ENCODE data around the gene NCOA7. TPM values are rescaled to one million over a fixed set of nuclear protein-coding genes. Genes with fewer than 3 reads are reported as not detected.
A peak's percentile ranks its signal among the peaks of the same experiment; 100 is the strongest.

Gene NCOA7
- total and polyA plus RNA-seq, 12 donors = 24.5 to 180 (median 70.8) TPM

DNA sequence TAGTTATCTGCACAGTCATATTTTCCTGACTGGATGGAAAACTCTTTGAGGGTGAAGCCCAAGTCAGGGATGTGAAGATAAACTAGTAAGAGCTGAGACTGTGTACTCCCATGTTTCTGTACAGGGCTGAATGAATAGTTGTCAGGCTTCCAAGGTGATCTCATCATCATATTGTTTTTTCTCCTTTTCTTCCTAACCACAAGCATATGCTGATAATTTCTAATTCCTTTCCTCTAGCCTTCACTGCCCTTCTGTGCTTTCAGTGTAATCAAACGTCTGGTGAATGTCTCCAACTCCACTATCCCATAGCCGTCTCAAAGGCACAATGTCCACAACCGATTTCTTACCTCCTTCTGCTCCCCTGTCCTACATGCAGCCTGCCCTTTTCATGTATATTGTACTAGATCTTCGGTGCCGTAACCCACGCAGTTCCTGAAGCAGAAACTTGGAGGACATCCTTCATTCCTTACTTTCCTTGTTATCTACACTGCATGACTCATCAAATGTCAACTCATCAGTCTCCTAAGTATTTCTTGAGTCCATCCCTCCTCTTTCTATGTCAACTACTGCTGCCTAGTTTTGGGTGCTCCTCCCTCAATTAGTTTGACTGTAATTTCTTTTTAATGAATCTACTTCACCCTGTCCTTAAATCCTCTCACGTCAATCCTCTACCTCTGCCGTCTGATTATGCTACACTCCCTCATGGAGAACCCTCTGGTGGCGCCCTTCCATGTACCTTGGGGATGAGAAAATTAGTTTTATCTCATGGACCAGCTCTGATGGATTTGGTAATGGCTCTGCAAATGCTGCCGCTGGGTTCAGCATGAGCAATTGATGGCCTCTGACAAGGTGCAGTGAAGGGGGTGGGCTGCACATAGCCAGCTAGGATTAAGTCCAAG is 21.9 kb downstream of the NCOA7 start:
- no peaks in the 10 kb centered on the region for H3K9me3 ChIP-seq (replicated peaks in 1 of 3)
- intact Hi-C loops (cut with DNase I) = no loop called here
- peaks cover 30 to 89% of the 10 kb centered on the region in 2 donors for H3K4me1 ChIP-seq (replicated peaks in 1 of 2)
- TF ChIP-seq, protein P1, sequence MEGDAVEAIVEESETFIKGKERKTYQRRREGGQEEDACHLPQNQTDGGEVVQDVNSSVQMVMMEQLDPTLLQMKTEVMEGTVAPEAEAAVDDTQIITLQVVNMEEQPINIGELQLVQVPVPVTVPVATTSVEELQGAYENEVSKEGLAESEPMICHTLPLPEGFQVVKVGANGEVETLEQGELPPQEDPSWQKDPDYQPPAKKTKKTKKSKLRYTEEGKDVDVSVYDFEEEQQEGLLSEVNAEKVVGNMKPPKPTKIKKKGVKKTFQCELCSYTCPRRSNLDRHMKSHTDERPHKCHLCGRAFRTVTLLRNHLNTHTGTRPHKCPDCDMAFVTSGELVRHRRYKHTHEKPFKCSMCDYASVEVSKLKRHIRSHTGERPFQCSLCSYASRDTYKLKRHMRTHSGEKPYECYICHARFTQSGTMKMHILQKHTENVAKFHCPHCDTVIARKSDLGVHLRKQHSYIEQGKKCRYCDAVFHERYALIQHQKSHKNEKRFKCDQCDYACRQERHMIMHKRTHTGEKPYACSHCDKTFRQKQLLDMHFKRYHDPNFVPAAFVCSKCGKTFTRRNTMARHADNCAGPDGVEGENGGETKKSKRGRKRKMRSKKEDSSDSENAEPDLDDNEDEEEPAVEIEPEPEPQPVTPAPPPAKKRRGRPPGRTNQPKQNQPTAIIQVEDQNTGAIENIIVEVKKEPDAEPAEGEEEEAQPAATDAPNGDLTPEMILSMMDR (IDR thresholded peaks at IDR 0.05) = no peak
- peak in 1 of 2 donors; percentile 11 for TF ChIP-seq POLR2A (IDR thresholded peaks at IDR 0.05)
- H3K27ac ChIP-seq = peak overlapping the region in 4 of 5 donors; percentile 21 to 84 (median 74)
- H3K36me3 ChIP-seq (replicated peaks in 1 of 2) = peaks cover 0 to 9% of the 10 kb centered on the region in 2 donors
- H3K27me3 ChIP-seq = no peaks in the 10 kb centered on the region
- peak overlapping the region in 1 of 4 donors; percentile 11 for H3K4me3 ChIP-seq
- WGBS, 4 donors = 46 to 50% (median 47%) methylated on average over 10 of the region's 10 CpGs
- DNase-seq = peak in 2 of 7 donors; percentile 43 to 66

GRCh38 chr6:125814481-125814880 is 23.7 kb downstream of the NCOA7 start:
- 45 to 51% (median 49%) methylated on average over 4 of the region's 4 CpGs for WGBS, 4 donors
- H3K4me1 ChIP-seq (replicated peaks in 1 of 2) = peaks cover 48 to 100% of the 10 kb centered on the region in 2 donors
- intact Hi-C loops (cut with DNase I) = no loop called here
- no peaks in the 10 kb centered on the region for H3K9me3 ChIP-seq (replicated peaks in 1 of 3)
- H3K4me3 ChIP-seq = no peak overlapping the region
- H3K36me3 ChIP-seq (replicated peaks in 1 of 2) = peaks cover 0 to 9% of the 10 kb centered on the region in 2 donors
- no peak for DNase-seq
- no peak for TF ChIP-seq POLR2A (IDR thresholded peaks at IDR 0.05)
- TF ChIP-seq, protein P1 (IDR thresholded peaks at IDR 0.05) = no peak
- H3K27me3 ChIP-seq = no peaks in the 10 kb centered on the region
- H3K27ac ChIP-seq = peak overlapping the region in 2 of 5 donors; percentile 0 to 84

GRCh38 chr6:125815080-125815910 is 24.5 kb downstream of the NCOA7 start:
- Histone ChIP-seq H3K4me1 (replicated peaks in 1 of 2) (peaks cover 49 to 100% of the 10 kb centered on the region in 2 donors), H3K27ac (peak overlapping the region in 3 of 5 donors; percentile 0 to 84 (median 71)), H3K36me3 (replicated peaks in 1 of 2) (peaks cover 0 to 15% of the 10 kb centered on the region in 2 donors), H3K27me3 (no peaks in the 10 kb centered on the region), H3K4me3 (peak overlapping the region in 1 of 4 donors; percentile 13), H3K9me3 (replicated peaks in 1 of 3) (no peaks in the 10 kb centered on the region)
- DNase-seq = no peak
- TF ChIP-seq, protein P1 (IDR thresholded peaks at IDR 0.05) = no peak
- TF ChIP-seq POLR2A (IDR thresholded peaks at IDR 0.05) = no peak
- 43 to 51% (median 46%) methylated on average over 5 of the region's 5 CpGs for WGBS, 4 donors
- intact Hi-C loops (cut with DNase I) = no loop called here

DNA sequence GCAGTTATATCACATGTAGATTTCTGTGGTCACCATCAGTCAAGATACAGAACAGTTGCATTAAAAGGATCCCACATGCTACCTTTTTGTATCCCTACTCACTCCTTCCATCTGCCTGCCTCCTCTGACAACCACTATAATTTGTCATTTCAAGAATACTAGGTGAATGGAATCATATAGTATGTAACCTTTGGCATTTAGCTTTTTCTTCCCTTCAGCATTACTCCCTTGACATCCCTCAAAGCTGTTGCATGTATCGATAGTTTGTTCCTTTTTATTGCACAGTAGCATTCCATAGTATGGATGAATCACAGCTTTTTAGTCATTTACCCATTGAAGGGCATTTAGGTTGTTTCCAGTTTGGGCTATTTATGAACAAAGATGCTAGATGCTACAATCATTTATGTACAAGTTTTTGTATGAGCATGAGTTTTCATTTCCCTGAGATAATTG is 26.1 kb downstream of the NCOA7 start:
- H3K27ac ChIP-seq = peak overlapping the region in 2 of 5 donors; percentile 71 to 84
- H3K9me3 ChIP-seq (replicated peaks in 1 of 3) = no peaks in the 10 kb centered on the region
- no peaks in the 10 kb centered on the region for H3K27me3 ChIP-seq
- peaks cover 49 to 92% of the 10 kb centered on the region in 2 donors for H3K4me1 ChIP-seq (replicated peaks in 1 of 2)
- intact Hi-C loops (cut with DNase I) = no loop called here
- WGBS, 4 donors = 42 to 65% (median 61%) methylated on average over 1 of the region's 1 CpG
- no peak for TF ChIP-seq POLR2A (IDR thresholded peaks at IDR 0.05)
- TF ChIP-seq, protein P1 (IDR thresholded peaks at IDR 0.05) = no peak
- H3K36me3 ChIP-seq (replicated peaks in 1 of 2) = peaks cover 0 to 21% of the 10 kb centered on the region in 2 donors
- no peak overlapping the region for H3K4me3 ChIP-seq
- no peak for DNase-seq

All from adrenal gland (tissue), 12 donors.